SH-SY5Y (cell line): ENCODE data around the gene RSPH9.

Experiments
- GATA2 ChIP-seq: IDR thresholded peaks from 2 replicates; pipeline ENCODE4 v1.6.1; 2011; ENCODE audit warnings: mild to moderate bottlenecking, low read depth, low read length
- GATA3 ChIP-seq: IDR thresholded peaks from 2 replicates; pipeline ENCODE4 v1.6.1; 2011; ENCODE audit warnings: low read depth, mild to moderate bottlenecking, low read length, moderate library complexity

DNA sequence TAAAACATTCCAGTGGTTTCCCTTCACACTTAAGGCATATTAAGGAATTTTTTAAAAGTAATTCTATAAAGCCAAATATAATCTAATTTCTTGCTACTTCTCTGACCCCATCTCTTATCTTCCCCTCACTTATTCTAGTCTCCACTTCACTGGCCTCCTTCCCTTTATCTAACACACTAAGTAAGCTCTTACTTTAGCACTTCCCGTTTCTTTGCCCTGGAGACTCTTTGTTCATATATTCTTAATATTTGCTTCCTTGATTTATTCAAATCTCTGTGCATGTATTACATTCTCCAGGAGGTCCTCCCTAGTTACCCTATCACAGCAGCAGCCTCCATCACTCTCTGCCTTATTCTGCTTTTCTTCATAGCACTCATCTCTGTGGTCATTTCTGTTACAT is 36.0 kb upstream of the RSPH9 start:
- TF ChIP-seq GATA2: no peak
- TF ChIP-seq GATA3: no peak
